Activated naive CD8-positive, alpha-beta T cell treated with anti-CD3 and anti-CD28 coated beads, Interleukin-2, amount 10 ng/mL, durations not matched to agents 7 days and 5 days (primary cell): ENCODE data around the gene NTSR1. TPM values are rescaled to one million over a fixed set of nuclear protein-coding genes. Genes with fewer than 3 reads are reported as not detected.

Experiments
- ATAC-seq: fragments of 150-1000 bp; cut with Tn5 transposase; one replicate; pipeline ENCODE4 v1.10.0; 2021; ENCODE audit warnings: low read depth, moderate library complexity
- POLR2A ChIA-PET: fragments of 350-600 bp; sonication (Branson Sonifier 250); formaldehyde crosslinking; loops from one replicate; lab custom pipeline; 2021; ENCODE audit warnings: antibody characterized with exemption; lab: Charles Lee
- DNase-seq: peaks from one replicate; pipeline ENCODE4 v3.0.0; 2021
- H3K27ac Mint-ChIP-seq: one replicate; pipeline ENCODE4 v1.8.0; 2022; ENCODE audit warnings: mild to moderate bottlenecking, mixed read lengths
- H3K27me3 Mint-ChIP-seq: one replicate; pipeline ENCODE4 v1.8.0; 2022; ENCODE audit warnings: mild to moderate bottlenecking, moderate library complexity, mixed read lengths
- H3K36me3 Mint-ChIP-seq: one replicate; pipeline ENCODE4 v1.8.0; 2021; ENCODE audit warnings: mild to moderate bottlenecking, mixed read lengths
- H3K4me1 Mint-ChIP-seq: one replicate; pipeline ENCODE4 v1.8.0; 2021; ENCODE audit warnings: mixed read lengths
- H3K4me3 Mint-ChIP-seq: one replicate; pipeline ENCODE4 v1.8.0; 2022; ENCODE audit warnings: mild to moderate bottlenecking, moderate library complexity, mixed read lengths
- H3K9me3 Mint-ChIP-seq: one replicate; pipeline ENCODE4 v1.8.0; 2021; ENCODE audit warnings: mixed read lengths
- total RNA-seq, 2 experiments: library from RNA; stranded (reverse); gene quantifications; one replicate each; pipeline ENCODE4 v1.2.3, GENCODE V29; 2021

The NTSR1 gene
- total RNA-seq, 2 experiments from 2014 or later = 0.33 to 0.37 TPM

GRCh38 chr20:62667530-62668440 is 40.9 kb upstream of the NTSR1 start:
- ATAC-seq (no peak), DNase-seq (no peak)
- Mint-ChIP-seq H3K4me1 (peaks cover 8% of the 10 kb centered on the region), H3K27ac (no peak overlapping the region), H3K27me3 (no peaks in the 10 kb centered on the region), H3K36me3 (peaks cover 22% of the 10 kb centered on the region), H3K9me3 (no peaks in the 10 kb centered on the region), H3K4me3 (no peak overlapping the region)
- POLR2A ChIA-PET = interaction anchor here (0.6 kb wide), 1 partner anchor 331 kb away, joined by 3 read pairs; no protein-coding TSS in a partner anchor

DNA sequence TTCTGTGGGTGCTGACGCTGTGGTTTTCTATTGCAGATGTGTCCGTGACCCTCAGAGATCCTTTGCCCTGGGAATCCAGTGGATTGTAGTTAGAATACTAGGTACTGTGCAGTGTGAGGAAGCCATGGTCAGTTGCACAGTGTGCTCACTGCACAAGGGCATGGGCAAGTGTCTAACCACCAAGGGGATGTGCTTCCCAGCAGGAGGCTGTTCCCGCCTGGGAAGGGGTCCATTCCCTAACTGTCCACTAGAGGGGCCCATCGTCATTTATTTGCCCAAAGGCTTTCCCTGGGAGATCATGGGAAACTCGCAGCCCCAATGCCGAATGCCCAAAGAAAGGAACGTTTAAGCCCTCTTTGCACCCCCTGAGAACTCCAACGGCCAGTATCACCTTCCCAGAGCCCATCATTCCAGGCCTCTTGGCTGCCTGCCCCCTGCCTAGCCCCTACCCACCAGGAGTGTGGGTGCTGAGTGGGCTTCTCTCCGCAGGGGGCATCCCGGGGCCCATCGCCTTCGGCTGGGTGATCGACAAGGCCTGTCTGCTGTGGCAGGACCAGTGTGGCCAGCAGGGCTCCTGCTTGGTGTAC is 40.1 kb upstream of the NTSR1 start:
- peak overlapping the region; percentile 70 for H3K27ac Mint-ChIP-seq
- peaks cover 20% of the 10 kb centered on the region for H3K36me3 Mint-ChIP-seq
- H3K4me3 Mint-ChIP-seq = no peak overlapping the region
- no peaks in the 10 kb centered on the region for H3K27me3 Mint-ChIP-seq
- no peaks in the 10 kb centered on the region for H3K9me3 Mint-ChIP-seq
- POLR2A ChIA-PET = no interaction called here
- DNase-seq (no peak), ATAC-seq (peak; percentile 23)
- H3K4me1 Mint-ChIP-seq = peaks cover 8% of the 10 kb centered on the region

DNA sequence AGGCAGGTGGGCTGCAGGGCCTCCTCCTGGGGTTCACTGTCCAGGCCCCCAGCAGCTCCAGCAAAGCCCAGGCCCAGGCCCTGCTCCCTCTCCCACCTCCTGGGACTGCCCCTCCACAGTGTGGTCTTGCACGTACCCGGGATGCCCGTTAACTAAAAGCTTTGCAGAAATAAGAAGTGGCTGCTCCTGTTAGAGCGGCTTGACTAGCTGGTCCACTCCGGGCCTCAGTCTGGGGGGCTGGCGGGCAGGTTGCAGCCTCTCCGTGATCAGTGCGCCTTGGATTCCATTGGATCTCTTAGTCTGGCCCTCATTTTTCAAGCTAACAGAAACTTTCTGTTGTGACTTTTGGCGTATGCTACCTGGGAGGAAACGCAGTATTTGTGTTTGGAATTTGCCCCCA is 39.4 kb upstream of the NTSR1 start:
- Mint-ChIP-seq H3K27ac (peak overlapping the region; percentile 38), H3K27me3 (no peaks in the 10 kb centered on the region), H3K9me3 (no peaks in the 10 kb centered on the region), H3K36me3 (peaks cover 24% of the 10 kb centered on the region), H3K4me1 (peaks cover 11% of the 10 kb centered on the region), H3K4me3 (no peak overlapping the region)
- ATAC-seq (no peak), DNase-seq (no peak)
- POLR2A ChIA-PET = interaction anchor here (1.8 kb wide), 1 partner anchor 18 kb away, joined by 5 read pairs; no protein-coding TSS in a partner anchor

DNA sequence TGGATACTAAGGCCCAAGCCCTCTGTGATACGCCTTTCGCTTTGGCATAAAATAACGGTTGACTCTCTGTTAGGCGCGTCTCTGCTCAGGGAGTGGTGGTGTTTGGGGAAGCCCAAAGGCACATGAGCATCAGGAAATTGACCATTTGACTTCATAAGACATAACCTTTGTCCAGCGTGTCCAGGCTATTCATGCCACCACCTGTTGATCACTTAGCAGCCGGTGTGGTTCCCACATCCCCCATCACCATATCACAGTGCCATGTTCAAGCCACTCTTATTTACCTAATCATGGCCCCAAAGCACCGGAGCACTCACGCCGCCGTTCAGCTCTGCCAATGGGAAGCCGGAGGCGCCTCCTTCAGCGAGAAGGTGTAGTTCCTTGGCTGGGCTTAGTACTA is 38.5 kb upstream of the NTSR1 start:
- no peaks in the 10 kb centered on the region for H3K27me3 Mint-ChIP-seq
- ATAC-seq = no peak
- peaks cover 11% of the 10 kb centered on the region for H3K4me1 Mint-ChIP-seq
- no peak overlapping the region for H3K27ac Mint-ChIP-seq
- no peak overlapping the region for H3K4me3 Mint-ChIP-seq
- no peak for DNase-seq
- no peaks in the 10 kb centered on the region for H3K9me3 Mint-ChIP-seq
- peaks cover 22% of the 10 kb centered on the region for H3K36me3 Mint-ChIP-seq
- POLR2A ChIA-PET = interaction anchor here (1.8 kb wide), 1 partner anchor 19 kb away, joined by 5 read pairs; no protein-coding TSS in a partner anchor

DNA sequence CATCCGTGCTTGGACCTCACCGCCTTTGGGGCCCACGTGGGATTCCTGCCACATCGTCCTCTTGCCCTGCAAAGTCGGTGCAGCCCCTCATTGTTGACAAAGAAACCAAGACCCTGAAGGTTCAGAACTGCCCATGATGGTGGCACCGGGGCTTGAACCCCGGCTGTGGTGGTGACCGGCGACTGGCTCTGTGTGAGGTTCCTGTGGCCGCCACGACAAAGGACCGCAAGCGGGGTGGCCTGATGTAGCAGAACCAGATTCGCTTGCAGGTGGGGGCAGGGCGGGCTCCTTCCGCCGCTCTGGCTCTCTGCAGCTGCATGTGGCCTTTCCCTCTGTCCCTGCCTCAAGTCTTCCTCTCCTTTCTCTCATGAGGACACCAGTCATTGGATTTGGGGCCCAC is 37.6 kb upstream of the NTSR1 start:
- H3K27ac Mint-ChIP-seq = no peak overlapping the region
- peaks cover 11% of the 10 kb centered on the region for H3K4me1 Mint-ChIP-seq
- POLR2A ChIA-PET = interaction anchor here (1.8 kb wide), 1 partner anchor 19 kb away, joined by 5 read pairs; no protein-coding TSS in a partner anchor
- peaks cover 22% of the 10 kb centered on the region for H3K36me3 Mint-ChIP-seq
- H3K4me3 Mint-ChIP-seq = no peak overlapping the region
- ATAC-seq (no peak), DNase-seq (no peak)
- no peaks in the 10 kb centered on the region for H3K9me3 Mint-ChIP-seq
- H3K27me3 Mint-ChIP-seq = no peaks in the 10 kb centered on the region

- Mint-ChIP-seq H3K27me3 (no peaks in the 10 kb centered on the region), H3K36me3 (peaks cover 22% of the 10 kb centered on the region), H3K4me3 (no peak overlapping the region), H3K27ac (no peak overlapping the region), H3K9me3 (no peaks in the 10 kb centered on the region), H3K4me1 (peaks cover 13% of the 10 kb centered on the region)
- POLR2A ChIA-PET = no interaction called here
- DNase-seq (no peak), ATAC-seq (no peak)
These were observed 36.9 kb upstream of the NTSR1 start for GRCh38 chr20:62671765-62672164.

GRCh38 chr20:62674370-62674769 is 34.3 kb upstream of the NTSR1 start:
- no peak for DNase-seq
- H3K4me3 Mint-ChIP-seq = no peak overlapping the region
- no peaks in the 10 kb centered on the region for H3K9me3 Mint-ChIP-seq
- ATAC-seq = no peak
- H3K27me3 Mint-ChIP-seq = no peaks in the 10 kb centered on the region
- peaks cover 11% of the 10 kb centered on the region for H3K36me3 Mint-ChIP-seq
- POLR2A ChIA-PET = interaction anchor here (1.1 kb wide), 1 partner anchor 120 kb away, joined by 3 read pairs; no protein-coding TSS in a partner anchor
- peaks cover 29% of the 10 kb centered on the region for H3K4me1 Mint-ChIP-seq
- H3K27ac Mint-ChIP-seq = no peak overlapping the region

DNA sequence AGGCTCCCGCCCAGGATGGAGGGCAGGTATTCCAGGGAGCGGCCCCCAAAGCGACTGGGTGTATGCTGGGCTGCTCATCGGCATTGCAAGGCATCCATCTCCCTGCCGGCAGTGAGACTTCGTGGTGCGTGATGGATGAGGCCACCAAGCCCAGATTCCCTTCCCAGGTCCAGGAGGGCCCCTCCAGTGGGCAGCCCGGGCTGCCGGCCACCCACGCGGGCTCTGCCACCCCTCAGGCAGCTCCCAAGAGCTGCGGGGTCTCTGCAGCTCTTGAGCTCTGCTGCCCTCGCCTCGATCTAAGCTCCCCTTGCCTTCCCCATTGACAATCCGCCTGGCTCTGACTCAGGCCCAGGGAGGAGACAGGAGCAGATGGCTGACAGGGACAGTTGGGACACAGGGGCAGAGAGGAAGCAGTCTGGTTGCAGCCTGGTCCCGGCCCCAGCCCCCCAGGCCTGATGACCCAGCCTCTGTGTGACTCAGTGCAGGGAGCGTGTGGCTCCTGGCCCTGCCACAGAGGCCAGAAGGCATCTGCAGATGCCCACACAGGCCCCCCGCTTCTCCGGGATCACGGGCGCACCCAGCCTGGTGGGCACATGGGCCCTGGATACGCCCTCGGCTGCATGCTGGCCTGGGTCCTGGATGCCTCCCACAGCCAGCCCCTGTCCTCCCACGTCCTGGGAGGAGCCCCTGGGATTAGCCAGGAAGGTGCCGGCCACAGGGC is 33.3 kb upstream of the NTSR1 start:
- POLR2A ChIA-PET = interaction anchor here (1.1 kb wide), 1 partner anchor 119 kb away, joined by 3 read pairs; no protein-coding TSS in a partner anchor
- DNase-seq (no peak), ATAC-seq (no peak)
- Mint-ChIP-seq H3K27ac (no peak overlapping the region), H3K4me3 (no peak overlapping the region), H3K36me3 (peaks cover 12% of the 10 kb centered on the region), H3K9me3 (peaks cover 1% of the 10 kb centered on the region), H3K27me3 (no peaks in the 10 kb centered on the region), H3K4me1 (peaks cover 24% of the 10 kb centered on the region)

DNA sequence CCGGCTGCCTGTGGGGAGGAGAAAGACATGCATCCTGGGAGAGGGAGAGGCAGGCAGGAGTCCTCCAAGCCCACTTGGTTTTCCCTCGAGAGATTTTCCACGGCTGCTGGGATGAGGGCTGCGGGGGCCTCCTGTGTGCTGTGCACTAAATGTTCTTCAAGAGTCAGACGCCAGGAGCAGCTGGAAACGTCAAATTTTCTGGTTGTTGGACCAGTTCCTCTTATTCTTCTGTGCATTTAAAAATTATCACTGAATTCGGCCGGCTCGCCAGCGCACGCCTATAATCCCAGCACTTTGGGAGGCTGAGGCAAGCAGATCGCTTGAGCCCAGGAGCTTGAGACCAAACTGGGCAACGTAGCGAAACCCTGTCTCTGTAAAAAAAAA is 32.8 kb upstream of the NTSR1 start:
- ATAC-seq = no peak
- Mint-ChIP-seq H3K27ac (no peak overlapping the region), H3K9me3 (peaks cover 2% of the 10 kb centered on the region), H3K4me1 (peaks cover 24% of the 10 kb centered on the region), H3K36me3 (peaks cover 18% of the 10 kb centered on the region), H3K27me3 (no peaks in the 10 kb centered on the region), H3K4me3 (no peak overlapping the region)
- POLR2A ChIA-PET = no interaction called here
- DNase-seq = no peak

GRCh38 chr20:62676976-62677375 is 31.7 kb upstream of the NTSR1 start:
- DNase-seq (no peak), ATAC-seq (no peak)
- Mint-ChIP-seq H3K27ac (no peak overlapping the region), H3K4me1 (peaks cover 24% of the 10 kb centered on the region), H3K27me3 (no peaks in the 10 kb centered on the region), H3K4me3 (no peak overlapping the region), H3K36me3 (peaks cover 20% of the 10 kb centered on the region), H3K9me3 (peaks cover 2% of the 10 kb centered on the region)
- POLR2A ChIA-PET = no interaction called here

GRCh38 chr20:62677678-62678077 is 31.0 kb upstream of the NTSR1 start:
- Mint-ChIP-seq H3K4me1 (peaks cover 24% of the 10 kb centered on the region), H3K4me3 (no peak overlapping the region), H3K36me3 (peaks cover 20% of the 10 kb centered on the region), H3K9me3 (peaks cover 2% of the 10 kb centered on the region), H3K27me3 (peaks cover 2% of the 10 kb centered on the region), H3K27ac (no peak overlapping the region)
- ATAC-seq = no peak
- no peak for DNase-seq
- POLR2A ChIA-PET = no interaction called here

GRCh38 chr20:62678553-62678952 is 30.1 kb upstream of the NTSR1 start:
- peaks cover 2% of the 10 kb centered on the region for H3K9me3 Mint-ChIP-seq
- H3K27ac Mint-ChIP-seq = no peak overlapping the region
- peaks cover 2% of the 10 kb centered on the region for H3K27me3 Mint-ChIP-seq
- H3K4me1 Mint-ChIP-seq = peaks cover 24% of the 10 kb centered on the region
- peaks cover 20% of the 10 kb centered on the region for H3K36me3 Mint-ChIP-seq
- H3K4me3 Mint-ChIP-seq = no peak overlapping the region
- ATAC-seq (peak; percentile 56), DNase-seq (no peak)
- POLR2A ChIA-PET = no interaction called here

DNA sequence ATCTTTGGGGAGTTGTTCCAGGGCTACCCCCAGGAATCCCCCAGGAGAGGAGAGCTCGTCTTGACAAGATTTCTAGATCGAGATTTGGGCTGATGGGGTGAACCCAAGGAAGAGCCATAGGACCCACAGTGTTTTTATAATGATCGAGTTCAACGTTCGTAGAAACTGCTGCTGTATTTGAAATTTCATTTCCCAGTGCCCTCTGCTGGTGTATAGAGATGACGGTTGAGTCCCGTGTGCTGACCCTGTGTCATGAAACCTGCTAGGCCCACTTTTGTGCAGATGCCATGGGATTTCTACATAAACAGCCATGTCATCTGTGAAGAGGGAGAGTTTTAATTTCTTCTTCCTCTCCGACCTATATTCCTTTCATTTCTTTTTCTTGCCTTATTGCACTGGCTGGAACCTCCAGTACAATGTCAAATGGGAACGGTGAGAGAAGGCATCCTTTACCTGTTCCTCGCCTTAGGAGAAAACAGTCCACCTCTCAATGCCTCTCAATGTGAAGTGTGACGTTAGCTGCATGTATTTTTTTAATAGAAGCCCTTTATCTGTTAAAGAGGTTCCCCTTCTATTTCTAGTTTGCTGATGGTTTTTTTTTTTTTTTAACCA is 28.6 kb upstream of the NTSR1 start:
- no peak overlapping the region for H3K27ac Mint-ChIP-seq
- POLR2A ChIA-PET = no interaction called here

More for the DNA sequence above, 28.6 kb upstream of the NTSR1 start:
- DNase-seq (no peak), ATAC-seq (no peak)
- H3K27me3 Mint-ChIP-seq = peaks cover 2% of the 10 kb centered on the region
- H3K9me3 Mint-ChIP-seq = peaks cover 2% of the 10 kb centered on the region
- H3K4me1 Mint-ChIP-seq = peaks cover 21% of the 10 kb centered on the region
- H3K36me3 Mint-ChIP-seq = peaks cover 16% of the 10 kb centered on the region
- H3K4me3 Mint-ChIP-seq = no peak overlapping the region
